ENCODE results near the gene ZNF644. TPM values are rescaled to one million over a fixed set of nuclear protein-coding genes. Genes with fewer than 3 reads are reported as not detected.

Gene ZNF644
- total RNA-seq, 3 donors from 2014 or later: 58.7 to 161 (median 104) TPM

DNA sequence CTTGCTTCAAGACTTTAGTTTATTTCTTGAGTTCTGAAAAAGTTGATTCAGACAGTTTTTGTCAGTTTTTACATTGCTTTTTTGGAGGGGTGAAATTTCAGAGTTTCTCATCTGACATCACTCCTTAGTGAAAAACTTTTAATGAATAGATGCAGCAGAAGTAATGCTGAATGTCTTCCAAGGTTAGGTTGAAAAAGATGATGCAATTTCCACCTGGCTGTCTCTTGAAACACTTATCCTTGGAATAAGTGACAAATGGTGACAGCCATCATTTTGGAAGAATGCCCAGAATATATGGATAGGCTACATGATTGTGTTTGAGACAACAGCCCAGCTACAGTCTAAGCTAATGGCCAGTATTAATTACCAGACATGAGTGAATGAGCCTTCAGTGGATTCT lies 140.8 kb downstream of the ZNF644 start:
- intact Hi-C loops (cut with DNase I; ENCODE audit: low total_unique reads): no loop called here
- H3K4me3 ChIP-seq: no peak overlapping the region
- no peak for DNase-seq (ENCODE audit: low spot score in 2 of 2)
- no peak overlapping the region for H3K27ac ChIP-seq
- H3K27me3 ChIP-seq: no peaks in the 10 kb centered on the region
- H3K9me3 ChIP-seq: peaks cover 21 to 32% of the 10 kb centered on the region in 2 donors
- TF ChIP-seq POLR2A (IDR thresholded peaks at IDR 0.05) (no peak), POLR2AphosphoS5 (IDR thresholded peaks at IDR 0.05) (no peak)
- TF ChIP-seq, protein P1, sequence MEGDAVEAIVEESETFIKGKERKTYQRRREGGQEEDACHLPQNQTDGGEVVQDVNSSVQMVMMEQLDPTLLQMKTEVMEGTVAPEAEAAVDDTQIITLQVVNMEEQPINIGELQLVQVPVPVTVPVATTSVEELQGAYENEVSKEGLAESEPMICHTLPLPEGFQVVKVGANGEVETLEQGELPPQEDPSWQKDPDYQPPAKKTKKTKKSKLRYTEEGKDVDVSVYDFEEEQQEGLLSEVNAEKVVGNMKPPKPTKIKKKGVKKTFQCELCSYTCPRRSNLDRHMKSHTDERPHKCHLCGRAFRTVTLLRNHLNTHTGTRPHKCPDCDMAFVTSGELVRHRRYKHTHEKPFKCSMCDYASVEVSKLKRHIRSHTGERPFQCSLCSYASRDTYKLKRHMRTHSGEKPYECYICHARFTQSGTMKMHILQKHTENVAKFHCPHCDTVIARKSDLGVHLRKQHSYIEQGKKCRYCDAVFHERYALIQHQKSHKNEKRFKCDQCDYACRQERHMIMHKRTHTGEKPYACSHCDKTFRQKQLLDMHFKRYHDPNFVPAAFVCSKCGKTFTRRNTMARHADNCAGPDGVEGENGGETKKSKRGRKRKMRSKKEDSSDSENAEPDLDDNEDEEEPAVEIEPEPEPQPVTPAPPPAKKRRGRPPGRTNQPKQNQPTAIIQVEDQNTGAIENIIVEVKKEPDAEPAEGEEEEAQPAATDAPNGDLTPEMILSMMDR (IDR thresholded peaks at IDR 0.05): no peak
- H3K4me1 ChIP-seq: no peaks in the 10 kb centered on the region
- H3K36me3 ChIP-seq: no peaks in the 10 kb centered on the region

DNA sequence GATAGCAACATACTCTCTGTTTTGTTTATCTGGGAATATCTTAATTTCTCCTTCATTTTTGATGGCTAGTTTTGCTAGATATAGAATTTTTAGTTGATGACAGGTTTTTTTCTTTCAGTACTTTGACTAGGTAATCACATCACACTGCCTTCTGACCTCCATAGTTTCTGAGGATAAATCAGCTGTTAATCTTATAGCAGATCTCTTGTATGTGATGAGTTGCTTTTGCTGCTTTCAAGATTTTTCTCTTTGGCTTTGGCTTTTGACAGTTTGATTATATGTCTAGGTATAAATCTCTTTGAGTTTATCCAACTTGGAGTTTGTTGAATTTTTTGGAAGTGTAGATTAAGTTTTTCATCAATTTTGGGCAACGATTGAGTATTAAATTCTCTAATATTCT lies 142.6 kb downstream of the ZNF644 start:
- TF ChIP-seq POLR2A (IDR thresholded peaks at IDR 0.05): no peak
- TF ChIP-seq POLR2AphosphoS5 (IDR thresholded peaks at IDR 0.05): no peak
- TF ChIP-seq, protein P1 (IDR thresholded peaks at IDR 0.05): no peak
- H3K4me1 ChIP-seq: no peaks in the 10 kb centered on the region
- H3K27ac ChIP-seq: no peak overlapping the region
- no peak for DNase-seq (ENCODE audit: low spot score in 2 of 2)
- H3K27me3 ChIP-seq: no peaks in the 10 kb centered on the region
- H3K4me3 ChIP-seq: no peak overlapping the region
- no peaks in the 10 kb centered on the region for H3K36me3 ChIP-seq
- intact Hi-C loops (cut with DNase I; ENCODE audit: low total_unique reads): no loop called here
- H3K9me3 ChIP-seq: peaks cover 21 to 32% of the 10 kb centered on the region in 2 donors

DNA sequence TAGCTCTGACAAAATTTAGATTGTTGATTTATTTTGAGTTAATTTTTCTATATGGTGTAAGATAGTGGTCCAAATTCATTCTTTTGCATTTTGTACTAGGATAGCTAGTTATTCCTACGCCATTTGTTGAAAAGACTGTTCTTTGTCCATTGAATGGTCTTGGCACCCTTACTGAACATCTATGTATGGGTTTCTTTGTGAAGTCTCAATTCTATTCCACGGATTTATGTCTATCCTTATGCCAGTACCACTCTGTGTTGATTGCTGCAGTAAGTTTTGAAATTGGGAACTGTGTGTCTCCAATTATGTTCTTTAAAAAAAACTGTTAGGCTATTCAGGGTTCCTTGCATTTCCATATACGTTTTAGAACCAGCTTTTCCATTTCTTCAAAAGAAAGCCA lies 145.7 kb downstream of the ZNF644 start:
- H3K4me3 ChIP-seq: no peak overlapping the region
- no peaks in the 10 kb centered on the region for H3K27me3 ChIP-seq
- intact Hi-C loops (cut with DNase I; ENCODE audit: low total_unique reads): no loop called here
- TF ChIP-seq POLR2A (IDR thresholded peaks at IDR 0.05): no peak
- TF ChIP-seq POLR2AphosphoS5 (IDR thresholded peaks at IDR 0.05): no peak
- TF ChIP-seq, protein P1 (IDR thresholded peaks at IDR 0.05): no peak
- no peaks in the 10 kb centered on the region for H3K36me3 ChIP-seq
- no peak overlapping the region for H3K27ac ChIP-seq
- peaks cover 21 to 24% of the 10 kb centered on the region in 2 donors for H3K9me3 ChIP-seq
- no peak for DNase-seq (ENCODE audit: low spot score in 2 of 2)
- H3K4me1 ChIP-seq: no peaks in the 10 kb centered on the region

Measured in breast epithelium (tissue), 4 donors.